Thoracic aorta (tissue), 2 donors: ENCODE results near the gene PWWP2B. TPM values are rescaled to one million over a fixed set of nuclear protein-coding genes. Genes with fewer than 3 reads are reported as not detected.

Experiments
- ATAC-seq: fragments of 150-250 bp; one replicate; pipeline ENCODE4 v1.8.0; 2017; ENCODE audit warnings: low read depth; ENCODE audit not compliant: insufficient number of reproducible peaks, low FRiP score
- DNase-seq: peaks from one replicate; pipeline ENCODE4 v3.0.0-alpha.2; 2020; ENCODE audit warnings: low spot score
- H3K27ac ChIP-seq, 2 donors: fragments of 200-600 bp; sonication (generic); 1 replicate in 1 of 2; 2 replicates in 1 of 2; pipeline ENCODE4 v1.5.1; 2016; ENCODE audit warnings: mild to moderate bottlenecking in 2 of 2, moderate library complexity in 2 of 2
- H3K27me3 ChIP-seq: fragments of 200-600 bp; sonication (generic); replicated peaks from 2 replicates; pipeline ENCODE4 v1.6.0; 2016; ENCODE audit warnings: mild to moderate bottlenecking; ENCODE audit not compliant: insufficient read depth
- H3K36me3 ChIP-seq: fragments of 200-600 bp; sonication (generic); one replicate; pipeline ENCODE4 v1.5.1; 2016
- H3K4me1 ChIP-seq, 2 donors: fragments of 200-600 bp; sonication (generic); 1 replicate in 1 of 2; 2 replicates in 1 of 2; pipeline versions ENCODE4 v1.5.1 to v1.6.0; 2016; ENCODE audit warnings: low read depth in 2 of 2, mild to moderate bottlenecking in 1 of 2; ENCODE audit not compliant: control insufficient read depth in 1 of 2
- H3K4me3 ChIP-seq: fragments of 200-600 bp; sonication (generic); 2 replicates; pipeline ENCODE4 v1.5.1; 2016; ENCODE audit warnings: mild to moderate bottlenecking
- H3K9me3 ChIP-seq: fragments of 200-600 bp; sonication (generic); 2 replicates; pipeline ENCODE4 v1.5.1; 2016
- CTCF ChIP-seq: fragments of 200-600 bp; sonication (generic); IDR thresholded peaks from one replicate; pipeline ENCODE4 v1.5.1; 2019; ENCODE audit warnings: antibody characterized with exemption
- total RNA-seq, 2 donors: library from RNA; depleted of rRNA; stranded (reverse); fragments of >200 nt; gene quantifications; one replicate each; pipeline versions ENCODE4 v1.1.0 to v1.2.3, GENCODE V29; 2016

Gene PWWP2B
- total RNA-seq, 2 donors from 2014 or later = 5.3 to 7.8 TPM

DNA sequence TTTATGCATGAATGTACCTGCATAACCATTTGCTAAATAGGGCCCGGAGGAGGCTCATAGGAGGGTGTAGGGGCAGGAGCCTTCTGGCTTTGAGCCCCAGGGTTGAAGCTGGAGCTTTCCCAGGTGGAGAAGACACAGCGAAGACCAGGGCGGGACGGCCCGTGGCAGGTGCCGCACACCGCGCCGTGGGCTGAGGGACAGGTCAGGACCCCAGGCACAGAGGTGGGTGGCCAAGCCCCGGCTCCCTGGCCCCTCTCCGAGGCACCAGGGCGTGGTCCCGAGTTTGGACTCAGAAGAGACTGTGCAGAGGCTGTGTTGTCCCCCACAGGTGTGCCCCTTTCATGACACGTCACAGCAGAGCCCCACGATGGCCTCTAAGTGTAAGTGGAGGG, 56.5 kb downstream of the PWWP2B start:
- TF ChIP-seq CTCF = peak; percentile 8
- no peaks in the 10 kb centered on the region for H3K9me3 ChIP-seq
- no peaks in the 10 kb centered on the region for H3K36me3 ChIP-seq
- DNase-seq (no peak), ATAC-seq (no peak)
- H3K4me3 ChIP-seq = peak overlapping the region; percentile 52
- H3K27me3 ChIP-seq = no peaks in the 10 kb centered on the region
- H3K27ac ChIP-seq = no peak overlapping the region
- H3K4me1 ChIP-seq = peaks cover 3 to 15% of the 10 kb centered on the region in 2 donors

GRCh38 chr10:132454296-132455198, 57.5 kb downstream of the PWWP2B start:
- no peak for TF ChIP-seq CTCF
- Histone ChIP-seq H3K36me3 (no peaks in the 10 kb centered on the region), H3K27me3 (no peaks in the 10 kb centered on the region), H3K4me3 (no peak overlapping the region), H3K9me3 (no peaks in the 10 kb centered on the region), H3K27ac (no peak overlapping the region), H3K4me1 (peaks cover 3 to 15% of the 10 kb centered on the region in 2 donors)
- DNase-seq (no peak), ATAC-seq (no peak)

DNA sequence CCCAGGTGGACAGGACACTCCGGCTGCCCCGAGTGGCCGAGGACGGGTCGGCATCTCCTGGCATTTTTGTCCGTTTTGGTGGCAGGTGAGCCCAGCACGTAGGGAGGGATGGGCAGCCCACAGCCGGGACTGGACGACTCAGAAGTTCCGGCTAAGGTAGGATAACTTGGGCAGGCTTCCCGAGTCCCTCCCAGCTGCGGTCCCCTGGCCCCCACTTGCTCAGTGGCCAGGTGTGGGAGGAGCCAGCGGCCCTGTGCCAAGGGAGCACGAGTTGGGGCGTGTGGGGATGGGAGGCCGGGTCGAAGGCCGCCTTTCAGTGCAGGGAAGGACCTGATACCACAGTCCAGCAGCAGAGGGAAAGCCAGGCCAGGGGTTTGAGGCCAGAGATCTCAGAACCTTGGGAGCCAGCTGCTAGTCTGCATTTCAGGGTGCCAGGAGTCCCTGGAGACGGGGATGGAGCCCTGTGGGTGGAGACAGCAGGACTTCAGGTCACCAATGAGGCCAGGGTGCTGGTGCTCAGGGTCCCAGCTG, 58.5 kb downstream of the PWWP2B start:
- Histone ChIP-seq H3K4me3 (no peak overlapping the region), H3K4me1 (peaks cover 3 to 15% of the 10 kb centered on the region in 2 donors), H3K9me3 (no peaks in the 10 kb centered on the region), H3K27ac (no peak overlapping the region), H3K27me3 (no peaks in the 10 kb centered on the region), H3K36me3 (no peaks in the 10 kb centered on the region)
- TF ChIP-seq CTCF = no peak
- no peak for ATAC-seq
- no peak for DNase-seq

- peaks cover 3 to 15% of the 10 kb centered on the region in 2 donors for H3K4me1 ChIP-seq
Observed at GRCh38 chr10:132455986-132456847, 59.2 kb downstream of the PWWP2B start.

More at GRCh38 chr10:132455986-132456847, 59.2 kb downstream of the PWWP2B start:
- Histone ChIP-seq H3K9me3 (no peaks in the 10 kb centered on the region), H3K27me3 (no peaks in the 10 kb centered on the region), H3K27ac (no peak overlapping the region), H3K4me3 (no peak overlapping the region), H3K36me3 (no peaks in the 10 kb centered on the region)
- DNase-seq = no peak
- no peak for ATAC-seq
- TF ChIP-seq CTCF = no peak
